Colonic mucosa (tissue), 4 donors: Measurements from ENCODE around the gene NPBWR2. TPM values are rescaled to one million over a fixed set of nuclear protein-coding genes. Genes with fewer than 3 reads are reported as not detected.
"Not testable (repeated sequence)": the region's sequence is repeated elsewhere in the genome, so short reads cannot be mapped to it uniquely, and the experiment has no call there.

ENCODE experiments used
- DNase-seq: peaks from one replicate; pipeline ENCODE4 v3.0.0-alpha.2; 2020
- H3K27ac ChIP-seq: fragments of 200-600 bp; one replicate; pipeline ENCODE4 v1.8.0; 2021
- H3K27me3 ChIP-seq: fragments of 200-600 bp; one replicate; pipeline ENCODE4 v1.8.0; 2021
- H3K36me3 ChIP-seq: fragments of 200-600 bp; one replicate; pipeline ENCODE4 v1.8.0; 2021
- H3K4me1 ChIP-seq: fragments of 200-600 bp; one replicate; pipeline ENCODE4 v1.8.0; 2021; ENCODE audit warnings: mild to moderate bottlenecking
- H3K4me3 ChIP-seq: fragments of 200-600 bp; one replicate; pipeline ENCODE4 v1.8.0; 2021
- H3K9ac ChIP-seq, 2 donors: one replicate each; pipeline ENCODE4 v1.7.0; 2013; ENCODE audit warnings: control low read depth in 2 of 2, low read depth in 2 of 2, low read length in 2 of 2
- H3K9me3 ChIP-seq: fragments of 200-600 bp; one replicate; pipeline ENCODE4 v1.8.0; 2021
- intact Hi-C: fragments of 100-400 bp; cut with DNase I; formaldehyde crosslinking; loops from one replicate; pipeline ENCODE4 v1.14.1; 2022
- total RNA-seq, 2 donors: library from RNA; stranded (reverse); fragmentation: NEBNext Ultra II Directional in 1 of 2; extraction: Animal tissue kit (Norgen Biotek cat#: 25700) in 1 of 2; gene quantifications; one replicate each; pipeline ENCODE4 v1.2.1, GENCODE V29; 2021
- TF ChIP-seq, protein P1 (sequence below): fragments of 200-600 bp; IDR thresholded peaks from one replicate; pipeline ENCODE4 v1.8.0; 2022; ENCODE audit warnings: antibody characterized with exemption, mild to moderate bottlenecking
- donor health status: healthy.
- donor health status: DM: no; HTN: no; CAD: no.
- donor health status: DM: no; HTN: no; CAD: no.

Gene NPBWR2
- total RNA-seq, 2 donors from 2014 or later: not detected

DNA sequence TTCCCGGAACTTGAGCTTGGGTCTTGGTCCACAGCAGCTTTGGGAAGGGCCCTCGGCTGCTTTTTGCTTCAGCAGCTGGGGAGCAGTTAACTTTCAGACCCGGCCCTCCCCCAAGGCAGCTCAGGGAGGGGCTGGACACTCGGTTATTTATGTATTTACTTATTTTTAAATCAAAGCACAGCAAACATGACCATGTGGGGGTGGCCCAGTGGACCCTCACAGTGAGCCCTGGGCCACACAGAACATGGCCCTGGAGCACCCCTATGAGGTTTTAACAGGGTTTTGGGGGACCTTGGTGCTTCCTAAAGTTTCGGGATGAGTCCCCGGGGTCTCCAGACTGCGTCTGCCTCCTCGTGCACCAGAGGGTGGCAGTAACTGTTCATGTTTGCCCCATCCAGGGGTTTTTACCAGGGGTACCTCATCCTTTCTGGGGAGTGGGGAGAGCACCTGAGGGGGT, 26.6 kb upstream of the NPBWR2 start:
- no peak for DNase-seq
- Histone ChIP-seq H3K27ac (no peak overlapping the region), H3K27me3 (no peaks in the 10 kb centered on the region), H3K9me3 (no peaks in the 10 kb centered on the region), H3K4me1 (no peaks in the 10 kb centered on the region), H3K36me3 (no peaks in the 10 kb centered on the region), H3K9ac (no peak overlapping the region), H3K4me3 (no peak overlapping the region)
- intact Hi-C loops: no loop called here
- TF ChIP-seq, protein P1, sequence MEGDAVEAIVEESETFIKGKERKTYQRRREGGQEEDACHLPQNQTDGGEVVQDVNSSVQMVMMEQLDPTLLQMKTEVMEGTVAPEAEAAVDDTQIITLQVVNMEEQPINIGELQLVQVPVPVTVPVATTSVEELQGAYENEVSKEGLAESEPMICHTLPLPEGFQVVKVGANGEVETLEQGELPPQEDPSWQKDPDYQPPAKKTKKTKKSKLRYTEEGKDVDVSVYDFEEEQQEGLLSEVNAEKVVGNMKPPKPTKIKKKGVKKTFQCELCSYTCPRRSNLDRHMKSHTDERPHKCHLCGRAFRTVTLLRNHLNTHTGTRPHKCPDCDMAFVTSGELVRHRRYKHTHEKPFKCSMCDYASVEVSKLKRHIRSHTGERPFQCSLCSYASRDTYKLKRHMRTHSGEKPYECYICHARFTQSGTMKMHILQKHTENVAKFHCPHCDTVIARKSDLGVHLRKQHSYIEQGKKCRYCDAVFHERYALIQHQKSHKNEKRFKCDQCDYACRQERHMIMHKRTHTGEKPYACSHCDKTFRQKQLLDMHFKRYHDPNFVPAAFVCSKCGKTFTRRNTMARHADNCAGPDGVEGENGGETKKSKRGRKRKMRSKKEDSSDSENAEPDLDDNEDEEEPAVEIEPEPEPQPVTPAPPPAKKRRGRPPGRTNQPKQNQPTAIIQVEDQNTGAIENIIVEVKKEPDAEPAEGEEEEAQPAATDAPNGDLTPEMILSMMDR: no peak

DNA sequence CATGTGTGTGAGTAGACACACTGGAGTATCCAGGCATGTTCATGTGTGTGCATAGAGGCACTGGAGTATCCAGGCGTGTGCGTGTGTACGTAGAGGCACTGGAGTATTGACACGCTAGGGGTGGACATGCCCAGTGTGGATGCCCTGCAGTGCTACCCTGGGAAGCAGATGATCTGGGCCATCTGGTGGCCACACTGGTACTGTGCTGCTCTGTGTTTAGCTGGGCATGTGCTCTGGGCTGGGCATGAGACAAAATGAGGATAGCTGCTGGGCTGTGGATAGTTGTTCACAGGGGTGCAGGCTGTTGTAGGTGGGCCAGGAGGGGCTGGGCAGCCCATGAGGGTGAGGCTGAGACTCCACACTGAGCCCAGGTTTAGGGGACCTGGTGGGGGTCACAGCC, 24.0 kb upstream of the NPBWR2 start:
- Histone ChIP-seq H3K27me3 (no peaks in the 10 kb centered on the region), H3K36me3 (no peaks in the 10 kb centered on the region), H3K4me3 (no peak overlapping the region), H3K4me1 (no peaks in the 10 kb centered on the region), H3K9ac (no peak overlapping the region), H3K27ac (no peak overlapping the region), H3K9me3 (no peaks in the 10 kb centered on the region)
- TF ChIP-seq, protein P1: no peak
- intact Hi-C loops: no loop called here
- DNase-seq: peak; percentile 28

DNA sequence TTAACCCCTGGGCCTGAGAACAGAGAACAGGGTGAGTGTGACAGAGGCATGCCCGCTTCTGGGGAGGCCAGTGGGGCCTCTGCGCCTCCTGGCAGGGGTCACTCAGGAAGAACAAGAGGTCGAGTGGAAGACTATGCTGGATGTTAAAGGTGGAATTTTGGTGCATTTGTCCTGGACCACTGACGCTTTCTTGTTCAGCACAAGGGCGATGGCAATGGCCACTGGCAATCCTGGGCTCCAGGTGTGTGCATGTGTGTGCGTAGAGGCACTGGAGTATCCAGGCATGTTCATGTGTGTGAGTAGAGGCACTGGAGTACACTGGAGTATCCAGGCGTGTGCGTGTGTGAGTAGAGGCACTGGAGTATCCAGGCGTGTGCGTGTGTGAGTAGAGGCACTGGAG, 23.5 kb upstream of the NPBWR2 start:
- Histone ChIP-seq H3K9me3 (no peaks in the 10 kb centered on the region), H3K4me3 (no peak overlapping the region), H3K4me1 (no peaks in the 10 kb centered on the region), H3K9ac (no peak overlapping the region), H3K36me3 (no peaks in the 10 kb centered on the region), H3K27ac (no peak overlapping the region), H3K27me3 (no peaks in the 10 kb centered on the region)
- intact Hi-C loops: no loop called here
- TF ChIP-seq, protein P1: no peak
- no peak for DNase-seq

GRCh38 chr20:64130271-64130670, 22.9 kb upstream of the NPBWR2 start:
- Histone ChIP-seq H3K4me3 (no peak overlapping the region), H3K4me1 (no peaks in the 10 kb centered on the region), H3K9me3 (no peaks in the 10 kb centered on the region), H3K36me3 (no peaks in the 10 kb centered on the region), H3K27me3 (no peaks in the 10 kb centered on the region), H3K9ac (no peak overlapping the region), H3K27ac (no peak overlapping the region)
- TF ChIP-seq, protein P1: no peak
- no peak for DNase-seq
- intact Hi-C loops: no loop called here

DNA sequence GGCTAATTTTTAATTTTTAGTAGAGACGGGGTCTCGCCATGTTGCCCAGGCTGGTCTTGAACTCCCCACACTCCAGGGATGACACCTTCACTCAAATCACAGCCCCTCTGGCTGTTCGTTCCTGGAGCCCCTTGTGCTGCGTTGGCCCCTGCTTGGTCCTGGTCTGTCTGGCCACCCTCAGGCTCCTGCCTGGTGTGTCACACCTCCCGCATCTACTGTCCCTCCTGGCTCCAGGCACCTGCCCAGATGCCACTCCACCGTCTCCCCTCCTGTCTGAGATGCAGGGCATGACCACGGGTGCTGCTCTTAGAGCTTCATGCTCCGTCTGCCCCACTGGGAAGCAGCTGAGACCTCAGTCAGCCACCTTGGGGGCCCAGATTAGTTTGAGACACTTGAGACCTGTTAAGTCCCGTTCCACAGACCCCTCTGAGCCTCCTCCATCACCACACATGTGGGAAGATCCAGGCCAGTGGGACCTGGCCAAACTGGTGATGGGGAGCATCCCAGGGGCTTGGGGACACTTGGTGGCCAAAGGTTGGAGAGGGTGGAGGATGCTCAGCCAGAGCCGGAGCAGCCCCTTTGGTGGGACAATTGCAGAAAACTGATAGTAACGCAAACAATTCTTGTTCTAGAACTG, 21.9 kb upstream of the NPBWR2 start:
- H3K36me3 ChIP-seq: no peaks in the 10 kb centered on the region
- TF ChIP-seq, protein P1: no peak
- no peak for DNase-seq
- H3K4me3 ChIP-seq: no peak overlapping the region
- intact Hi-C loops: no loop called here
- H3K4me1 ChIP-seq: no peaks in the 10 kb centered on the region
- H3K9ac ChIP-seq: no peak overlapping the region
- no peaks in the 10 kb centered on the region for H3K9me3 ChIP-seq
- H3K27me3 ChIP-seq: no peaks in the 10 kb centered on the region
- no peak overlapping the region for H3K27ac ChIP-seq

DNA sequence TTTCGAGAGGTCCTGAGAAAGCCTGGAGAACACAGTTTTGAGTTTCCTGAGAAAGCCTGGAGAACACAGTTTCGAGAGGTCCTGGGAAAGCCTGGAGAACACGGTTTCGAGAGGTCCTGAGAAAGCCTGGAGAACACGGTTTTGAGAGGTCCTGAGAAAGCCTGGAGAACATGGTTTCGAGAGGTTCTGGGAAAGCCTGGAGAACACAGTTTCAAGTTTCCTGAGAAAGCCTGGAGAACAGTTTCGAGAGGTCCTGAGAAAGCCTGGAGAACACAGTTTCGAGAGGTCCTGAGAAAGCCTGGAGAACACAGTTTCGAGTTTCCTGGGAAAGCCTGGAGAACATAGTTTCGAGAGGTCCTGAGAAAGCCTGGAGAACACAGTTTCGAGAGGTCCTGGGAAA, 16.2 kb upstream of the NPBWR2 start:
- H3K36me3 ChIP-seq: not testable (repeated sequence)

DNA sequence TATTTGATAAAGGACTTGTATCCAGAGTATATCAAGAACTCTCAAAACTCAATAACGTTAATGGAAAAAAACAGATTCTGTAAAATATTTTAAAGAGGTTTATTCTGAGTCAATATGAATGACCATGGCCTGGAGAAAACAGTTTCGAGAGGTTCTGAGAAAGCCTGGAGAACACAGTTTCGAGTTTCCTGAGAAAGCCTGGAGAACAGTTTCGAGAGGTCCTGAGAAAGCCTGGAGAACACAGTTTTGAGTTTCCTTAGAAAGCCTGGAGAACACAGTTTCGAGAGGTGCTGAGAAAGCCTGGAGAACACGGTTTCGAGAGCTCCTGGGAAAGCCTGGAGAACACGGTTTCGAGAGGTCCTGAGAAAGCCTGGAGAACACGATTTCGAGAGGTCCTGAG, 15.6 kb upstream of the NPBWR2 start:
- H3K36me3 ChIP-seq, H3K9me3 ChIP-seq, H3K4me3 ChIP-seq, H3K27ac ChIP-seq, intact Hi-C loops, H3K9ac ChIP-seq, H3K27me3 ChIP-seq, DNase-seq, H3K4me1 ChIP-seq: not testable (repeated sequence)

More for the DNA sequence above, 16.2 kb upstream of the NPBWR2 start:
- H3K9me3 ChIP-seq, DNase-seq, H3K27me3 ChIP-seq, H3K27ac ChIP-seq, H3K9ac ChIP-seq, H3K4me3 ChIP-seq, intact Hi-C loops, H3K4me1 ChIP-seq: not testable (repeated sequence)
